HepG2 (cell line): ENCODE measurements around the gene ELMO2. TPM values are rescaled to one million over a fixed set of nuclear protein-coding genes. Genes with fewer than 3 reads are reported as not detected.

Source experiments
- ATAC-seq: fragments of 200-7000 bp; cut with Tn5 transposase; 3 replicates; pipeline ENCODE4 v1.9.1; 2020; ENCODE audit warnings: mild to moderate bottlenecking, moderate library complexity
- BruUV-seq: library from RNA; stranded (reverse); fragments of 400-500 nt; replicated peaks from 2 replicates; lab custom pipeline; 2021; lab: Mats Ljungman, UMichigan
- CTCF ChIA-PET: fragments of 300-600 bp; formaldehyde crosslinking; extraction: SDS; loops from one replicate; lab custom pipeline; 2021; ENCODE audit warnings: low total read pairs, inconsistent platforms, low intra/inter-chr PET ratio; lab: Yijun Ruan, JAX
- POLR2A ChIA-PET: fragments of 350-600 bp; sonication (Branson Sonifier 250); formaldehyde crosslinking; loops from one replicate; lab custom pipeline; 2020; ENCODE audit warnings: antibody characterized with exemption, inconsistent platforms; lab: Yijun Ruan, JAX
- DNase-seq: peaks from one replicate; pipeline ENCODE4 v3.0.0-alpha.2; 2015; ENCODE audit warnings: low spot score
- FAIRE-seq: peaks from 3 replicates; lab custom pipeline; 2011; peaks lifted over from hg19 to GRCh38; lab: Jason Lieb, UNC
- H2AFZ ChIP-seq: one replicate; pipeline ENCODE4 v1.6.1; 2011; ENCODE audit warnings: low read length, inconsistent platforms
- H3K27ac ChIP-seq: fragments of 300-600 bp; 3 replicates; pipeline ENCODE4 v1.8.0; 2011; ENCODE audit warnings: mixed run types, mild to moderate bottlenecking, mixed read lengths, low read length, inconsistent platforms; ENCODE audit not compliant: insufficient read depth; ENCODE audit errors: extremely low read length
- H3K27me3 ChIP-seq, 2 experiments: fragments of 200-600 bp in 1 of 2; 2 replicates in 1 of 2; 3 replicates in 1 of 2; pipeline versions ENCODE4 v1.6.0 to v1.8.0; 2011; ENCODE audit warnings: low read length in 2 of 2, mild to moderate bottlenecking in 2 of 2, moderate library complexity in 2 of 2, inconsistent platforms in 1 of 2; ENCODE audit not compliant: insufficient read depth in 2 of 2, control insufficient read depth in 1 of 2
- H3K36me3 ChIP-seq, 2 experiments: fragments of 200-600 bp in 1 of 2; replicated peaks in 1 of 2; 2 replicates in 1 of 2; 3 replicates in 1 of 2; pipeline versions ENCODE4 v1.5.1 to v1.8.0; 2011; ENCODE audit warnings: low read length in 2 of 2, inconsistent platforms in 1 of 2; ENCODE audit not compliant: insufficient read depth in 2 of 2, control insufficient read depth in 1 of 2
- H3K4me1 ChIP-seq: 2 replicates; pipeline ENCODE4 v1.5.1; 2012; ENCODE audit warnings: low read length, inconsistent platforms; ENCODE audit not compliant: insufficient read depth
- H3K4me2 ChIP-seq: 2 replicates; pipeline ENCODE4 v1.6.0; 2011; ENCODE audit warnings: low read depth, low read length, inconsistent platforms
- H3K4me3 ChIP-seq, 3 experiments: fragments of 200-600 bp in 1 of 3; sonication (generic), shearing (Covaris generic) in 1 of 3; replicated peaks in 1 of 3; 2 replicates each; pipeline ENCODE4 v1.5.1; 2011 to 2016; ENCODE audit warnings: low read length in 3 of 3, inconsistent platforms in 2 of 3, low read depth in 2 of 3, mild to moderate bottlenecking in 2 of 3, control low read depth in 1 of 3, mixed read lengths in 1 of 3; ENCODE audit not compliant: insufficient read depth in 1 of 3
- H3K79me2 ChIP-seq: one replicate; pipeline ENCODE4 v1.6.1; 2011; ENCODE audit warnings: low read length, inconsistent platforms; ENCODE audit not compliant: insufficient read depth
- H3K9ac ChIP-seq: 2 replicates; pipeline ENCODE4 v1.6.0; 2011; ENCODE audit warnings: mild to moderate bottlenecking, low read depth, low read length, inconsistent platforms; ENCODE audit not compliant: insufficient read depth
- H3K9me3 ChIP-seq: 2 replicates; pipeline ENCODE4 v1.5.1; 2012; ENCODE audit warnings: mild to moderate bottlenecking, low read length
- H4K20me1 ChIP-seq: 2 replicates; pipeline ENCODE4 v1.6.0; 2011; ENCODE audit warnings: inconsistent platforms, mild to moderate bottlenecking, low read length, moderate library complexity; ENCODE audit not compliant: insufficient read depth
- AGO2 ChIP-seq: fragments of 200-400 bp; formaldehyde crosslinking; optimal IDR thresholded peaks from 2 replicates; pipeline ENCODE3; 2017; ENCODE audit warnings: mild to moderate bottlenecking, low read depth, low read length, moderate library complexity
- CENPT ChIP-seq: sonication (generic); formaldehyde crosslinking; IDR thresholded peaks from 2 replicates; pipeline ENCODE4 v1.8.0; 2022; ENCODE audit warnings: low read depth, mild to moderate bottlenecking, moderate library complexity, missing genetic modification reagents
- HNRNPUL1 ChIP-seq: fragments of 200-400 bp; formaldehyde crosslinking; IDR thresholded peaks from 2 replicates; pipeline ENCODE4 v1.6.1; 2017; ENCODE audit warnings: low read depth, mild to moderate bottlenecking, low read length, moderate library complexity
- IKZF1 ChIP-seq: fragments of 450-650 bp; IDR thresholded peaks from 2 replicates; pipeline ENCODE4 v1.7.1; 2016
- KLF15 ChIP-seq: sonication (generic); formaldehyde crosslinking; IDR thresholded peaks from 2 replicates; pipeline ENCODE4 v1.8.1; 2023; ENCODE audit warnings: borderline replicate concordance, mild to moderate bottlenecking, inconsistent platforms, missing genetic modification reagents, mixed read lengths
- NCOA1 ChIP-seq: sonication (generic); formaldehyde crosslinking; IDR thresholded peaks from 2 replicates; pipeline ENCODE4 v1.9.0; 2021; ENCODE audit warnings: missing genetic modification reagents
- SP4 ChIP-seq: sonication (generic); formaldehyde crosslinking; IDR thresholded peaks from 2 replicates; pipeline ENCODE4 v1.8.1; 2023; ENCODE audit warnings: mild to moderate bottlenecking, missing genetic modification reagents
- SUZ12 ChIP-seq: fragments of 150-350 bp; IDR thresholded peaks from 2 replicates; pipeline ENCODE4 v1.6.1; 2014; ENCODE audit warnings: low read depth, low read length
- XRCC5 ChIP-seq: fragments of 200-400 bp; formaldehyde crosslinking; optimal IDR thresholded peaks from 2 replicates; pipeline ENCODE3; 2017; ENCODE audit warnings: mild to moderate bottlenecking, low read length
- ZBTB7A ChIP-seq: sonication (generic); formaldehyde crosslinking; IDR thresholded peaks from 2 replicates; pipeline ENCODE4 v1.8.0; 2022; ENCODE audit warnings: mild to moderate bottlenecking, missing genetic modification reagents
- ZMAT3 ChIP-seq: sonication (generic); formaldehyde crosslinking; conservative IDR thresholded peaks from 2 replicates; pipeline ENCODE4 v1.7.0; 2021; ENCODE audit warnings: missing genetic modification reagents
- ZNF282 ChIP-seq: fragments of 450-650 bp; IDR thresholded peaks from 2 replicates; pipeline ENCODE4 v1.6.1; 2018; ENCODE audit not compliant: partially characterized antibody
- WGBS: methylation state at CpG from one replicate; pipeline ENCODE4 v1.1.6; 2017; ENCODE audit warnings: low lambda C conversion rate; 5-methylcytosine and 5-hydroxymethylcytosine counted together
- in situ Hi-C: cut with HindIII; loops from 2 replicates; pipeline ENCODE4 v1.10.0; 2017; ENCODE audit warnings: low pct_unique_long_range_greater_than_20kb; ENCODE audit not compliant: extremely low pct_ligation_motif_present
- intact Hi-C: fragments of 100-400 bp; cut with micrococcal nuclease; formaldehyde crosslinking; loops from one replicate; pipeline ENCODE4 v1.10.0; 2022; ENCODE audit not compliant: unreplicated experiment
- polyA plus RNA-seq, 8 experiments: library from polyadenylated mRNA; depleted of rRNA in 3 of 8; stranded (reverse) in 7 of 8; unstranded in 1 of 8; fragments of >200 nt; fragmentation: Illumina TruSeq in 4 of 8; extraction: Trizol in 4 of 8; gene quantifications; 2 replicates each; pipeline versions ENCODE4 v1.2.1 to v1.2.3, GENCODE V29; 2011 to 2016; ENCODE audit warnings: low read depth in 4 of 8, missing spikeins in 1 of 8, mixed read lengths in 1 of 8; ENCODE audit not compliant: insufficient read depth in 1 of 8
- total RNA-seq, 5 experiments: library from RNA; depleted of rRNA; stranded (reverse); fragments of >200 nt; fragmentation: Illumina TruSeq; extraction: Trizol; gene quantifications; 2 replicates each; pipeline ENCODE4 v1.2.3, GENCODE V29; 2016; ENCODE audit warnings: low read depth in 1 of 5

ELMO2 gene
- total and polyA plus RNA-seq, 2 of the 13 experiments (the other 11 are each of a cell fraction or from before 2014, with no cell fraction given): 30.6 to 35.7 TPM

DNA sequence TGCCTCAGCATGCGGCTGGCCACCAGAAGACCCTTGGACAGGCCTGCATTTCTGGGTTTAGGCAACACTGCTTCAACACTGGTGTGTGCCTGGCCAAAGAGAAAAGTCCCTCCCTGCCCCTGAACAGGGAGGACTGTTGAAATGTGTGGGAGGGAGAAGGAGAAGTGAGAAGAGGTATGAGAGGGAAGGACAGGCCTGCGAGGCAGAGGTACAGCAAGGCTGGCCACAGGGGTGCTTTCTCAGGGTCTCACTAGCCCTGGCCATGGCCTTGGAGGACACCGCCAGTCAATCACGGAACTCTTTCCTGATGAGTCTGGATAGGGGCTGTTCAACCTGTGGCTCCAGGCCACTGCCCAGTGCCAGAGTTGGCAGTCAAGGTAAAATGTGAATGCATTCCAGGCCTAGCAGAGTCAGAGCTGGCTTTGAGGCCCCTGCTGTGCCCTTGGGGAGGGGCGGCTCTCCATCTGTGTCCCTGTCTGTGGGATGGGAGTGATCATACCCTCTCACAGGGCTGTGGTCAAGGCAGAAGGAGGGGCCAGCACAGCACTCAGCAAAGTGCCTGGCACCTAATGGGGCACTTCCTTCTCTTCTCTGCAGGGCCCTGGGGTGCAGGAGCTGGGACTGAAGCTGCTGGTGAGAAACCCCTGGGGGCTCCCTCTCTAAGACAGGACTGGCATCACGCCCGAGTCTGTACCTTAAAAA lies 54.9 kb downstream of the ELMO2 start:
- ATAC-seq (no peak), FAIRE-seq (no peak), DNase-seq (no peak)
- Histone ChIP-seq H3K9me3 (no peaks in the 10 kb centered on the region), H3K4me2 (no peak overlapping the region), H3K27me3 (no peaks in the 10 kb centered on the region), H3K27ac (no peak overlapping the region), H2AFZ (no peak overlapping the region), H3K79me2 (no peaks in the 10 kb centered on the region), H3K4me1 (peaks cover 47% of the 10 kb centered on the region), H3K36me3 (peaks cover 17 to 23% of the 10 kb centered on the region in 2 experiments; a peak in 3 of 5 replicates), H3K9ac (no peak overlapping the region), H4K20me1 (no peaks in the 10 kb centered on the region; the same call in 1 of the 2 replicates), H3K4me3 (no peak overlapping the region)
- ChIA-PET CTCF (no interaction called here), POLR2A (interaction anchor here (0.9 kb wide), 1 partner anchor 55 kb away, joined by 4 read pairs; the partner anchor contains the start of gene ELMO2)
- in situ Hi-C loops (loop anchor here (25.0 kb wide), 1 partner anchor 564 kb away; the partner anchor contains the start of genes DNTTIP1 and WFDC3), intact Hi-C loops (no loop called here)
- no TSS peak for BruUV-seq
- over 99% methylated on average over 6 of the region's 7 CpGs for WGBS
- TF ChIP-seq SUZ12: no peak
- no peak for TF ChIP-seq IKZF1
- 0 out of 2 replicates have a peak, but pooled peaks have one; percentile 36 for TF ChIP-seq CENPT (CRISPR knock-in tag)
- no peak for TF ChIP-seq KLF15 (CRISPR knock-in tag)
- no peak for TF ChIP-seq NCOA1 (CRISPR knock-in tag)
- TF ChIP-seq HNRNPUL1: no peak
- no peak for TF ChIP-seq XRCC5
- no peak for TF ChIP-seq ZBTB7A (CRISPR knock-in tag)
- TF ChIP-seq AGO2: peak; percentile 50
- TF ChIP-seq ZNF282: no peak
- peak; percentile 18; the same call in 1 of the 2 replicates for TF ChIP-seq SP4 (CRISPR knock-in tag)
- no peak for TF ChIP-seq ZMAT3 (CRISPR knock-in tag)
